HG02610 (cell line): ENCODE data around the gene HBA1.
"Not testable (repeated sequence)": the region's sequence is repeated elsewhere in the genome, so short reads cannot be mapped to it uniquely, and the experiment has no call there.

Source experiments
- ATAC-seq: cut with Tn5 transposase; IDR thresholded peaks from one replicate; pipeline ENCODE4 v1.9.1; 2021; ENCODE audit warnings: mild to moderate bottlenecking, moderate library complexity; ENCODE audit not compliant: unreplicated experiment

Gene HBA1

DNA sequence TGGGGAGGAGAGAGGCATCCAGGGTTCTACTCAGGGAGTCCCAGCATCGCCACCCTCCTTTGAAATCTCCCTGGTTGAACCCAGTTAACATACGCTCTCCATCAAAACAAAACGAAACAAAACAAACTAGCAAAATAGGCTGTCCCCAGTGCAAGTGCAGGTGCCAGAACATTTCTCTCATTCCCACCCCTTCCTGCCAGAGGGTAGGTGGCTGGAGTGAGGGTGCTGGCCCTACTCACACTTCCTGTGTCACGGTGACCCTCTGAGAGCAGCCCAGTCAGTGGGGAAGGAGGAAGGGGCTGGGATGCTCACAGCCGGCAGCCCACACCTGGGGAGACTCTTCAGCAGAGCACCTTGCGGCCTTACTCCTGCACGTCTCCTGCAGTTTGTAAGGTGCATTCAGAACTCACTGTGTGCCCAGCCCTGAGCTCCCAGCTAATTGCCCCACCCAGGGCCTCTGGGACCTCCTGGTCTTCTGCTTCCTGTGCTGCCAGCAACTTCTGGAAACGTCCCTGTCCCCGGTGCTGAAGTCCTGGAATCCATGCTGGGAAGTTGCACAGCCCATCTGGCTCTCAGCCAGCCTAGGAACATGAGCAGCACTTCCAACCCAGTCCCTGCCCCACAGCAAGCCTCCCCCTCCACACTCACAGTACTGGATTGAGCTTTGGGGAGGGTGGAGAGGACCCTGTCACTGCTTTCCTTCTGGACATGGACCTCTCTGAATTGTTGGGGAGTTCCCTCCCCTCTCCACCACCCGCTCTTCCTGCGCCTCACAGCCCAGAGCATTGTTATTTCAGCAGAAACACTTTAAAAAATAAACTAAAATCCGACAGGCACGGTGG is 2.3 kb upstream of the HBA1 start:
- not testable (repeated sequence) for ATAC-seq

- no peak for ATAC-seq
These were observed 1.2 kb upstream of the HBA1 start for GRCh38 chr16:175011-175949.

- not testable (repeated sequence) for ATAC-seq
These were observed 474 bp upstream of the HBA1 start for GRCh38 chr16:176006-176405.

- no peak for ATAC-seq
These were observed 928 bp downstream of the HBA1 start for GRCh38 chr16:177394-177822.

DNA sequence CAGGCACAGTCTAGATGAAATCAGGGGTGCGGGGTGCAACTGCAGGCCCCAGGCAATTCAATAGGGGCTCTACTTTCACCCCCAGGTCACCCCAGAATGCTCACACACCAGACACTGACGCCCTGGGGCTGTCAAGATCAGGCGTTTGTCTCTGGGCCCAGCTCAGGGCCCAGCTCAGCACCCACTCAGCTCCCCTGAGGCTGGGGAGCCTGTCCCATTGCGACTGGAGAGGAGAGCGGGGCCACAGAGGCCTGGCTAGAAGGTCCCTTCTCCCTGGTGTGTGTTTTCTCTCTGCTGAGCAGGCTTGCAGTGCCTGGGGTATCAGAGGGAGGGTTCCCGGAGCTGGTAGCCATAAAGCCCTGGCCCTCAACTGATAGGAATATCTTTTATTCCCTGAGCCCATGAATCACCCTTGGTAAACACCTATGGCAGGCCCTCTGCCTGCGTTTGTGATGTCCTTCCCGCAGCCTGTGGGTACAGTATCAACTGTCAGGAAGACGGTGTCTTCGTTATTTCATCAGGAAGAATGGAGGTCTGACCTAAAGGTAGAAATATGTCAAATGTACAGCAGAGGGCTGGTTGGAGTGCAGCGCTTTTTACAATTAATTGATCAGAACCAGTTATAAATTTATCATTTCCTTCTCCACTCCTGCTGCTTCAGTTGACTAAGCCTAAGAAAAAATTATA is 1.6 kb downstream of the HBA1 start:
- ATAC-seq, result no peak

- no peak for ATAC-seq
These were observed 2.2 kb downstream of the HBA1 start for GRCh38 chr16:178668-179015.

- ATAC-seq, result no peak
These were observed 3.0 kb downstream of the HBA1 start for GRCh38 chr16:179211-180092.

GRCh38 chr16:180101-180675 is 3.7 kb downstream of the HBA1 start, which contains the start of gene HBQ1:
Gene HBQ1 (plus strand): TSS chr16:180459. CDS start chr16:180487, 28 bp downstream.
- no peak for ATAC-seq

GRCh38 chr16:180681-181564 is 4.4 kb downstream of the HBA1 start:
- no peak for ATAC-seq

GRCh38 chr16:181565-182021 is 5.1 kb downstream of the HBA1 start:
- no peak for ATAC-seq

- ATAC-seq, result no peak
These were observed 6.5 kb downstream of the HBA1 start for GRCh38 chr16:183005-183404.

DNA sequence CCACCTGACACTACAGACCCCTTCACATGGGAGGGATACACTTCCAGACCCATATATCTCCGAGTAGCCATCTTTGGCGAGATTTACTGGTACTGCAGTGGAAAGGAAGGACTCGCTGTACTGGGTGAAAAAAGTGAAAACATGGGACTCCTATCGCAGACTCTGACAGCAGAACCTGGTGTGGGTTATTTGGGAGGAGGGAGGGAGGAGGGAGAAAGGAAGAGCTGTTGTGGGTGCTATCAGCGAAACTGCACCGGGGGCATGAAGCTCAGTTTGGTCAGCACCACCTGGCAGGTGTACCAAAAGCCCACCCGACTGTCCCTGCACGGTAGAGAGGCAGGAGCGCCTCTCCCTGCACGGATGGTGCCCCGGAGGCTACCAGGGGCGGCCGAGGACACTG is 8.7 kb downstream of the HBA1 start:
- ATAC-seq, result no peak

DNA sequence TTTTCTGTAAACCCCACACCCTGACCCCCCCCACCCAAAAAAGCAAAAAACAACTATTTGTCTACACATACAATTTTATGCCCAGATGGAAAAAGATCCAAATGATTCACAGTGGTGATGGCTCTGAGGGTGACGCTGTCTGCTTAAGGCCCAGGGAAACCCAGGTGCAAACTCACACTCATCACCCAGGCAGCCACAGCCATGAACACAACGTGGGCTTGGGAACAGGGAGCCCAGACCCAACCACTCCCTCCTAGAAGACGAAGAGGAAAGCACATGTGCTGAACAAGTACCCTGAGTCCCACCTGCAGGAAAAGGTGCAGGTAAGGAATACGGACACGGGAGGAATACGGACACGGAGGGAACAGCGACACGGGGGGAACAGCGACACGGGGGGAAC is 9.2 kb downstream of the HBA1 start:
- ATAC-seq, result no peak

GRCh38 chr16:187330-187729 is 10.8 kb downstream of the HBA1 start:
- no peak for ATAC-seq

- ATAC-seq, result no peak
These were observed 12.2 kb downstream of the HBA1 start for GRCh38 chr16:188674-189073.

DNA sequence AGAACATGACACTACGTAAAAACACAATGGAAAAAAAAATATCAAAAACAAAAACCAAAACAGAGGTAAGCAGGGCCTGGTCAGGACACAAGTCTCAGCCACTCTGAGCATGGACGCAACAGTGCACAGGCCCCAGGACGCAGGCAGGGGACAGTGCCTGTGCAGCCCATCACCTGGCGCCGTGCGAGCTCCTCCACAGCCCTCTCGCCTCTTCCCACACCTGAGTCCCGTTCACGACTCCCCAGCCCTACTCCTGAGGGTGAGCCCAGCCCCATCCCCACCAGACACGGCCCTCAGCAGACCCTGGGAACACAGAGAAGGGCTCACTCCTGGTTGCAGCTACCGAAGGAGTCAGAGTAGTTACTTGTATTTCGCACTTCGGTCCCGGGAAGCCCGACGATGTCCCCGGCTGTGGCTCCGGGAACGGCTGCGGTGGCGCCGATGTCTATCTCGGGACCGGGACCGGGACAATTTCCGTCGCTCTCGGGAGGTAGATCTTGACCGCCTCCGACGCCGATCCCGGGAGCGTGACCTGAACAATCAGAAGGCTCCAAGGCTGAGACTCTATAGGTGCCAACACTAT is 13.2 kb downstream of the HBA1 start:
- ATAC-seq, result no peak

GRCh38 chr16:191831-192230 is 15.4 kb downstream of the HBA1 start:
- no peak for ATAC-seq

GRCh38 chr16:192686-193085 is 16.2 kb downstream of the HBA1 start:
- ATAC-seq, result no peak
